Stimulated activated CD8-positive, alpha-beta memory T cell treated with anti-CD3 and anti-CD28 coated beads, Interleukin-7, amount 100 ng/mL, for 1 hour (primary cell): ENCODE measurements around the gene PDGFRB.

Experiments used
- DNase-seq, 2 donors: peaks; one replicate each; pipeline ENCODE4 v3.0.0-alpha.2; 2020; ENCODE audit warnings: low read depth in 2 of 2

The PDGFRB gene

DNA sequence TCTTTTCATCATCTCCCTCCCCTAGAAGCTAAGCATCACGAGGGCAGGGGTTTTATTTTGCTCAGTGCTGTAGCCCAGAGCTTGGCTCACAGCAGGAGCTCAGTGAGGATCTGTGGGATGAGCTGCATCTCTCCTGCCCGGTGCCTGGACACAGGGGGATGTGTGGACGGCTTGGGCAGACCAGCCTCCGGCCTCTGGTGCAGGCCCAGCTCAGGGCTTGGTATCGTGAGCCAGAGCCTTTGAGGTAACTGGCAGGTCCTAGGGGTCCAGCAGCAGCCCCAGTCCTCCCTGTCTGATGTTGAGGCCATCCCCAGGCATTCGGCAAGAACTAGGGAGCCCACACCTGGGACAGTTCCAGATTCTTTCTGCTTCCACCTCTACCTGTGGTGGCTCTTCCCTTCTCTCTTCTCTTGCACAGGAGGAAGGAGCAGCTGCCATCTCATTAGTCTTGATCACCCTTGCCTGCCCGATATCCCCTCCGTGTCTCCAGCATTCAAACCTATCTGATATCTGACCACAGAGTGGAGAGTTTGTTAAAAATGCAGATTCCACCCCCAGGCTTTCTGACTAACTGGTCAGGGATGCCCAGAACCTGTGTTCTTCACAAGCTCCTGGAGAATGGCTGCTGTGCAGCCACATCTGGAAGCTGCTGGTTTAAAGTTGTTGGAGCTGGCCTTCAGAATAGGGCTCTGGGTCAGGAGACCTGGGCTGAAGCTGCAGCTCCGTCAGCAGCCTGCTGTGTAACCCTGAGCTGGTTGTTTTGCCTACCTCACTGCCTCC is 26.3 kb upstream of the PDGFRB start:
- DNase-seq, result no peak

GRCh38 chr5:150181027-150181426 is 25.4 kb upstream of the PDGFRB start:
- no peak for DNase-seq

- DNase-seq, result no peak
These were observed 24.8 kb upstream of the PDGFRB start for GRCh38 chr5:150180241-150181026.

- no peak for DNase-seq
These were observed 23.5 kb upstream of the PDGFRB start for GRCh38 chr5:150179019-150179620.

- DNase-seq, result no peak
These were observed 22.6 kb upstream of the PDGFRB start for GRCh38 chr5:150178262-150178661.

DNA sequence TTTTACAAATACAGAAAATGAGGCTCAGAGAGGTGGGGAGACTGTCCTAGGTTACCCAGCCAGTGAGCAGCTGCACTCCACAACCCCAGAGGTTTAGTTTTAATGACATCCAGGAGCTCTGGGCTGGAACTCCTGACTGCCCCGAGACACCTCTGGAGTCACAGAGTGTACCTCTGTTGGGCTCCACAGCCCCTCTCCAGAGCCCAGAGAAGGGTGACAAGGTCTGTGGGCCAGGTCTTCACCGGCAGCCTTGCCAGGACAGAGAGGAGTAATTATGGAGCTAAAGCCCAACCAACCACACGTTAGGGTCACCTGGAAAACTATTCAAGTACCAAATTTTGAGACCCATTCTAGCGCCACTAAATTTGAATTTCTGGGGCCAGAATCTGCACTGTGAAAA is 22.1 kb upstream of the PDGFRB start:
- no peak for DNase-seq

GRCh38 chr5:150176745-150177477 is 21.3 kb upstream of the PDGFRB start:
- no peak for DNase-seq

DNA sequence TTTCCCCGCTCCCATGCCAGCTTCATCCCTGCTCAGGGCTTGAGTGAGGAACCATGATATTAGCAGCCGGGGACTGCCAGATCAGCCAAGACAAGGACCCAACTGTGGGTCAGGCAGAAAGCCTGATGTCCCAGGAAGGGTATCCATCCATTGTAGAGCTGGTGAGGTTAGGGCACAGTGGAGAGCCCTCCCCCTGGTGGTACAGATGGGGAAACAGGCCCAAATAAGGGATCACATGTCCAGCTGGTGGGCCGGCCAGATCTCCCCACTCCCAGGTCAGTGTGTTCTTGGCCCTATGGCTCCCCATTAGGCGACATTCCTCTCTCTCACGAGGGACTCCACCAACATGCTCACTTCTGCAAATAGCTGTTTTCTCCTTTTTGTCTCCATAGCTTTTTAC is 19.9 kb upstream of the PDGFRB start:
- DNase-seq, result no peak

- no peak for DNase-seq
These were observed 19.4 kb upstream of the PDGFRB start for GRCh38 chr5:150175076-150175475.

GRCh38 chr5:150174285-150174684 is 18.6 kb upstream of the PDGFRB start:
- DNase-seq, result no peak

GRCh38 chr5:150173161-150173560 is 17.5 kb upstream of the PDGFRB start:
- DNase-seq, result no peak

- no peak for DNase-seq
These were observed 16.9 kb upstream of the PDGFRB start for GRCh38 chr5:150172556-150172955.

GRCh38 chr5:150172145-150172544 is 16.5 kb upstream of the PDGFRB start:
- no peak for DNase-seq

GRCh38 chr5:150168864-150169263 is 13.2 kb upstream of the PDGFRB start:
- DNase-seq, result no peak

GRCh38 chr5:150167908-150168307 is 12.3 kb upstream of the PDGFRB start:
- no peak for DNase-seq

DNA sequence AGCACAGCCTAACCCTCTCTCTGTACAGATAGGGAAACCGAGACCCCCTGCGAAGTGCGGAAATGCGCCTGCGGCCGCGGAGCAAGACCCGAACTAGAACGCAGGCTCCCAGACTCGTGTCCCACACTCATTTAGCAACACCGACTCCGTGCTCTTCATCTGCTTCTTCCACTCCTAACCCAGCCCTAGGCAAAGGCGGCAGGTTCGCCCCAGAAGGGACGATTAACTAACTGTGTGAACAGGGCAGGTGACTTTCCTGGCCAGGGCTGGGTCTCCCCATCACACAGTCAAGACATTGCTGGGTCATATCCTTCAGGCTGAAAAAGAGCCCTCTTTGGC is 11.8 kb upstream of the PDGFRB start:
- no peak for DNase-seq

- no peak for DNase-seq
These were observed 11.2 kb upstream of the PDGFRB start, which contains the start of gene CDX1 for GRCh38 chr5:150166650-150167511. TSS of gene CDX1 (plus strand) at chr5:150166778. CDS start at chr5:150166877, 99 bp downstream.

- no peak for DNase-seq
These were observed 10.5 kb upstream of the PDGFRB start for GRCh38 chr5:150166037-150166649.

GRCh38 chr5:150164211-150164980 is 8.8 kb upstream of the PDGFRB start:
- DNase-seq, result no peak

DNA sequence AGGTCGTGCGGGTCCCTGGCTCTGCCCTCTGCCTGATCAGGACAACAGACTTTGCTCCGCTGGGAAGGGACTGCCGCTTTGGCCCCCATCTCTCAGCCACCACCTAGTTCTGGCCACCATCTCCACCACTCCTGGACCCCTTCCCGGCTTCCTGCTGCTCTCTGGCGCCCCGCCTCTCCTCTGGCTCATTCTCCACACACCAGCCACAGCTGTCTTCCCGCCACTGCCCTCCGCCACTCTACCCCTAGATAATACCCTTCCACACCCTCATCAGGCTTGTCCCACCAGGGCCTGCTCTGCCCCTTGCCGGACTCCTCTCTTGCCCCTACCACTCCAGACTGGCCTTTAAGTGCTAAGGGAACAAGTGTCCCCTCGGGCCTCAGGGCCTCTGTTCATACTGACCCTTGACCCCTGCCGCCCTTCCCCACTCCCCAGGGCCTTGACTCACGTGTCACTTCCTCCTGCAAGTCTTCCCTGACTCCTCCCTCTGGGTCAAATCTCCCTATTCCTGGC is 8.0 kb upstream of the PDGFRB start:
- no peak for DNase-seq
